ENCODE results near the gene KMT5C.

DNA sequence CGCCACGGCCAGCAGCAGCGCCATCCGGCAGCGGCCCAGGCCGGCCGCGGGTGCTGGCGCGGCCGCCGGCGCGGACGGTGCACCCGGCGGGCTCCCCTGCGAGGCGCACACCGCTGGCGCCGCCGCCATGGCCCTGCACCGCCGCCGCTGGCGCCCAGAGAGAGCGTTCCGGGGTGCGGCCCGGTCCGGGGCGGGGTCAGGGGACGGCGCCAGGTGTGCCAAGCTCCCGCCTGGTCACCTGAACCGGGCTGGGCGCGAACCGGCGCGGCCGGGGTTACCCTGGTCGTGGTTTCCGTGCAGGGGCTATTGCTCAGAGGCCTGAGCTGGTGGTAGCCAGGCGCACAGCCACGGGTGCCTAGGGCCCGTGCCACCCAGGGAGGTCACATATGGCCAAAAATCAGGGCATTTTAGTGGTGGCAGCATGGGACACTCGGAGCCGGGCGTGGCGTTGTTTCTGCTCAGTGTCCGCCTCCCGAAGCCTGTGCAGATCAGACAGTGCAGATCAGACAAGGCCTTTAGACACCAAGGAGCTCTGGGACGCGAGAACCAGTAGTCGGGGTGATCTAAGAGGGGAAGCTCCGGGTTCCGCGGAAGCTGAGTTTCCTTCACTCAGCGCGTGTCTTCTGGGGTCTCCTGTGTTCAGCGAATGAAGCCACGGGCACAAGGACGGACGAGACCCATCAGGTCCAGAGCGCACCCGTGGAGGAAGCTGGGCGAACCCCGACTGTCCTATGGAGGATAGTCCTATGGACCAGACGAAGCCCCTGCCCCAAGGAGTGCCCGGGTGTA is 44.6 kb downstream of the KMT5C start, which contains the start of gene TMEM238:
- TF ChIP-seq CTCF (conservative IDR thresholded peaks at IDR 0.05) (no peak), ZFX (IDR thresholded peaks at IDR 0.05) (peak; percentile 78)

Measured in C4-2B (cell line).